HS-27A (cell line): ENCODE data around the gene CDC6.

Experiments
- DNase-seq: peaks from one replicate; pipeline ENCODE4 v3.0.0-alpha.2; 2012; ENCODE audit warnings: low read depth, missing footprints

Gene CDC6

GRCh38 chr17:40340880-40341807 lies 53.5 kb downstream of the CDC6 start:
- no peak for DNase-seq

GRCh38 chr17:40341808-40342503 lies 54.3 kb downstream of the CDC6 start:
- no peak for DNase-seq

- no peak for DNase-seq
Measured at GRCh38 chr17:40342504-40343218, 55.0 kb downstream of the CDC6 start.

- DNase-seq = no peak
Measured at GRCh38 chr17:40343219-40344119, 55.8 kb downstream of the CDC6 start.

GRCh38 chr17:40344421-40345160 lies 56.9 kb downstream of the CDC6 start:
- no peak for DNase-seq

- DNase-seq = no peak
Measured at GRCh38 chr17:40345161-40345993, 57.7 kb downstream of the CDC6 start.

- no peak for DNase-seq
Measured at GRCh38 chr17:40345994-40346764, 58.5 kb downstream of the CDC6 start.

- no peak for DNase-seq
Measured at GRCh38 chr17:40346765-40347158, 59.1 kb downstream of the CDC6 start.

GRCh38 chr17:40347319-40348135 lies 59.8 kb downstream of the CDC6 start:
- DNase-seq = no peak

- DNase-seq = no peak
Measured at GRCh38 chr17:40348136-40348504, 60.4 kb downstream of the CDC6 start.

GRCh38 chr17:40348562-40349476 lies 61.1 kb downstream of the CDC6 start:
- DNase-seq = no peak

- no peak for DNase-seq
Measured at GRCh38 chr17:40349477-40349894, 61.8 kb downstream of the CDC6 start.

- no peak for DNase-seq
Measured at GRCh38 chr17:40349895-40350688, 62.4 kb downstream of the CDC6 start.

- DNase-seq = no peak
Measured at GRCh38 chr17:40350689-40351358, 63.1 kb downstream of the CDC6 start.

- no peak for DNase-seq
Measured at GRCh38 chr17:40351359-40352236, 63.9 kb downstream of the CDC6 start.
